IPS-NIHi11 (cell line): ENCODE measurements around the gene RASGEF1B.
A peak's percentile ranks its signal among the peaks of the same experiment; 100 is the strongest.

Experiments
- DNase-seq: peaks from one replicate; pipeline ENCODE4 v3.0.0; 2012; ENCODE audit warnings: mixed read lengths, low spot score

Gene RASGEF1B

GRCh38 chr4:81471588-81472280, at the start of gene RASGEF1B:
RASGEF1B (minus strand) TSS chr4:81471907; CDS start chr4:81459508, 12,399 bp downstream.
- DNase-seq, result peak; percentile 89

GRCh38 chr4:81519856-81520255, 48.1 kb upstream of the RASGEF1B start:
- no peak for DNase-seq

GRCh38 chr4:81519427-81519773, 47.7 kb upstream of the RASGEF1B start:
- DNase-seq, result no peak

GRCh38 chr4:81518762-81519426, 47.2 kb upstream of the RASGEF1B start:
- no peak for DNase-seq

GRCh38 chr4:81516241-81516640, 44.5 kb upstream of the RASGEF1B start:
- no peak for DNase-seq

- no peak for DNase-seq
These were observed 41.2 kb upstream of the RASGEF1B start for GRCh38 chr4:81512757-81513501.

- no peak for DNase-seq
These were observed 40.5 kb upstream of the RASGEF1B start for GRCh38 chr4:81512001-81512756.

GRCh38 chr4:81510643-81511178, 39.0 kb upstream of the RASGEF1B start:
- DNase-seq, result no peak

- DNase-seq, result no peak
These were observed 38.1 kb upstream of the RASGEF1B start for GRCh38 chr4:81509822-81510221.

- DNase-seq, result no peak
These were observed 37.5 kb upstream of the RASGEF1B start for GRCh38 chr4:81509191-81509590.

- no peak for DNase-seq
These were observed 36.9 kb upstream of the RASGEF1B start for GRCh38 chr4:81508411-81509185.

- DNase-seq, result no peak
These were observed 35.8 kb upstream of the RASGEF1B start for GRCh38 chr4:81507530-81507929.

GRCh38 chr4:81506731-81507130, 35.0 kb upstream of the RASGEF1B start:
- no peak for DNase-seq

GRCh38 chr4:81505726-81506125, 34.0 kb upstream of the RASGEF1B start:
- DNase-seq, result no peak

GRCh38 chr4:81505004-81505598, 33.4 kb upstream of the RASGEF1B start:
- DNase-seq, result no peak

GRCh38 chr4:81504112-81505003, 32.7 kb upstream of the RASGEF1B start:
- DNase-seq, result no peak

GRCh38 chr4:81503586-81503985, 31.9 kb upstream of the RASGEF1B start:
- DNase-seq, result no peak

GRCh38 chr4:81502564-81502963, 30.9 kb upstream of the RASGEF1B start:
- no peak for DNase-seq

GRCh38 chr4:81499840-81500239, 28.1 kb upstream of the RASGEF1B start:
- peak; percentile 25 for DNase-seq
